ENCODE data around the gene CRABP2. TPM values are rescaled to one million over a fixed set of nuclear protein-coding genes. Genes with fewer than 3 reads are reported as not detected.
A peak's percentile ranks its signal among the peaks of the same experiment; 100 is the strongest.

The CRABP2 gene
- total and polyA plus RNA-seq, 2 of the 13 experiments (the other 11 are each of a cell fraction or from before 2014, with no cell fraction given), result 0.40 to 0.60 TPM

- no peak for TF ChIP-seq GMEB1 (CRISPR knock-in tag; IDR thresholded peaks at IDR 0.05; ENCODE audit: borderline replicate concordance)
- TF ChIP-seq ZNF788 (CRISPR knock-in tag; IDR thresholded peaks at IDR 0.05; ENCODE audit: borderline replicate concordance), result no peak
- peak; percentile 40 for TF ChIP-seq ZNF883 (CRISPR knock-in tag; IDR thresholded peaks at IDR 0.05; ENCODE audit: not compliant biosample characterization)
- peak; percentile 51; the same call in 1 of the 2 replicates for TF ChIP-seq KDM2A (CRISPR knock-in tag; IDR thresholded peaks at IDR 0.05; ENCODE audit: borderline replicate concordance, low read depth)
- TF ChIP-seq NFE2L1 (CRISPR knock-in tag; IDR thresholded peaks at IDR 0.05; ENCODE audit: borderline replicate concordance), result peak; percentile 78; the same call in 1 of the 2 replicates
- no peak for TF ChIP-seq ZBTB42 (CRISPR knock-in tag; IDR thresholded peaks at IDR 0.05)
- TF ChIP-seq NCOA2 (CRISPR knock-in tag; IDR thresholded peaks at IDR 0.05), result 0 out of 2 replicates have a peak, but pooled peaks have one; percentile 42
- TF ChIP-seq MAFF (IDR thresholded peaks at IDR 0.05; ENCODE audit: low read depth, low read length), result no peak
- no peak for TF ChIP-seq NR1H2 (CRISPR knock-in tag; IDR thresholded peaks at IDR 0.05; ENCODE audit: borderline replicate concordance, low read depth)
- peak; percentile 82 for TF ChIP-seq PATZ1 (CRISPR knock-in tag; IDR thresholded peaks at IDR 0.05)
- no peak for TF ChIP-seq ZNF784 (CRISPR knock-in tag; IDR thresholded peaks at IDR 0.05; ENCODE audit: borderline replicate concordance)
- no peak for TF ChIP-seq SRF (IDR thresholded peaks at IDR 0.05; ENCODE audit: low read depth, low read length)
- no peak for TF ChIP-seq ATF7 (IDR thresholded peaks at IDR 0.05)
- no peak for TF ChIP-seq ATF7 (CRISPR knock-in tag; IDR thresholded peaks at IDR 0.05)
- no peak for TF ChIP-seq ZNF781 (CRISPR knock-in tag; IDR thresholded peaks at IDR 0.05; ENCODE audit: borderline replicate concordance, not compliant biosample characterization)
- TF ChIP-seq FOXP4 (CRISPR knock-in tag; IDR thresholded peaks at IDR 0.05), result no peak
- TF ChIP-seq ZBTB7B (CRISPR knock-in tag; IDR thresholded peaks at IDR 0.05), result no peak
- no peak for TF ChIP-seq LBX2 (CRISPR knock-in tag; IDR thresholded peaks at IDR 0.05; ENCODE audit: borderline replicate concordance)
Measured at GRCh38 chr1:156746728-156747631, 41.6 kb upstream of the CRABP2 start (continued).
